Mononuclear cell (primary cell): ENCODE measurements around the gene HDDC3. TPM values are rescaled to one million over a fixed set of nuclear protein-coding genes. Genes with fewer than 3 reads are reported as not detected.
"Not testable (repeated sequence)": the region's sequence is repeated elsewhere in the genome, so short reads cannot be mapped to it uniquely, and the experiment has no call there.

Source experiments
- H3K27me3 ChIP-seq: 2 replicates; pipeline ENCODE4 v1.6.0; 2011; ENCODE audit warnings: low read length, control low read depth; ENCODE audit not compliant: insufficient read depth
- H3K4me1 ChIP-seq: 2 replicates; pipeline ENCODE4 v1.5.1; 2011; ENCODE audit warnings: mild to moderate bottlenecking, low read length, control low read depth; ENCODE audit not compliant: insufficient read depth
- H3K4me3 ChIP-seq: 2 replicates; pipeline ENCODE4 v1.5.1; 2011; ENCODE audit warnings: mild to moderate bottlenecking, low read length, moderate library complexity
- H3K9me3 ChIP-seq: 2 replicates; pipeline ENCODE4 v1.5.1; 2011; ENCODE audit warnings: low read depth, mild to moderate bottlenecking, control low read depth, low read length
- total RNA-seq: library from RNA; depleted of rRNA; stranded (reverse); fragments of >200 nt; gene quantifications from one replicate; pipeline ENCODE4 v1.2.3, GENCODE V29; 2012

The HDDC3 gene
- total RNA-seq, 1 donor: 5.0 TPM

DNA sequence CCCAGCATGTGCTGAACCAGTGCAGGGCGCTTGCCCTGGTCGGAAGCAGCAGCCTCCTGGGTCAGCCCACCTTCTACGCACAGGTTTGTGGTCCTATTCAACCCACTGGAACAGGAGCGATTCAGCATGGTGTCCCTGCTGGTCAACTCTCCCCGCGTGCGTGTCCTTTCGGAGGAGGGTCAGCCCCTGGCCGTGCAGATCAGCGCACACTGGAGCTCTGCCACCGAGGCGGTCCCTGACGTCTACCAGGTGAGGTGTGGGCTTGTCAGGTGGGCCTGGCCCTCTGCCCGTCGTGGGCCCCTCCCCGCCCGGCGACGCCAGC is 21.1 kb downstream of the HDDC3 start:
- Histone ChIP-seq H3K4me1 (peaks cover 37% of the 10 kb centered on the region), H3K9me3 (no peaks in the 10 kb centered on the region), H3K27me3 (no peaks in the 10 kb centered on the region), H3K4me3 (no peak overlapping the region)

DNA sequence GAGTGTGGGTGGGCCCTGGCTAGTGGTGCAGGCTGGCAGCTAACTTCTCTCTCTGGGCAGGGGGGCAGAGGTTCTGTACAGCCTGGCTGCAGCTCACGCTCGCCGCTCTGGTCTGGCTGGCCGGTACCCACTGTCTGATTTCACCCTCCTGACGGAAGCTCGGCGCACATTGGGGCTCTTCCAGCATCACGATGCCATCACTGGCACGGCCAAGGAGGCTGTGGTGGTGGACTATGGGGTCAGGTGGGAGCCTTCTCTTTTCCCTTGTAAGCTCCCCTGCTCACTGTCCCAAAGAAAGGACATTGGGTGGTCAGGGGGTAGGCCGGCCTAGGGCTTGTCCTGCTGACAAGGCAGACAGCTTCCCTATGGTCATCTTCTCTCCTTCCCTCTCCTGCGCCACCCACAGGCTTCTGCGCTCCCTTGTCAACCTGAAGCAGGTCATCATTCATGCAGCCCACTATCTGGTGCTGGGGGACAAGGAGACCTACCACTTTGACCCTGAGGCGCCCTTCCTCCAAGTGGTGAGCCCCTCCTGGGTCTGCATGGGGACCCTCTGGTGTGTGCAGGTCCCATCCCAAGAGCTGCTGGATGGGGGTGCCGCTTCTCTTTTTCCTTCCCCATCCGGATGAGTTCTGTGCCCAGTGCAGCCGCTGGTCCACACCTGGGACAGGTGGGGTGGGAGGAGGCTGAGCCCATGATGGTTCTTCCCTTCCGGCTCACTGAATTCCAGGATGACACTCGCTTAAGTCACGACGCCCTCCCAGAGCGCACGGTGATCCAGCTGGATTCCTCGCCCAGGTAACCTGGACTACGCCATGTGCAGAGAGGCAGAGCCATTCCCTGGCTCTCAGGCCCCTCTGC is 21.7 kb downstream of the HDDC3 start:
- Histone ChIP-seq H3K4me3 (no peak overlapping the region), H3K4me1 (peaks cover 31% of the 10 kb centered on the region), H3K9me3 (no peaks in the 10 kb centered on the region), H3K27me3 (no peaks in the 10 kb centered on the region)

DNA sequence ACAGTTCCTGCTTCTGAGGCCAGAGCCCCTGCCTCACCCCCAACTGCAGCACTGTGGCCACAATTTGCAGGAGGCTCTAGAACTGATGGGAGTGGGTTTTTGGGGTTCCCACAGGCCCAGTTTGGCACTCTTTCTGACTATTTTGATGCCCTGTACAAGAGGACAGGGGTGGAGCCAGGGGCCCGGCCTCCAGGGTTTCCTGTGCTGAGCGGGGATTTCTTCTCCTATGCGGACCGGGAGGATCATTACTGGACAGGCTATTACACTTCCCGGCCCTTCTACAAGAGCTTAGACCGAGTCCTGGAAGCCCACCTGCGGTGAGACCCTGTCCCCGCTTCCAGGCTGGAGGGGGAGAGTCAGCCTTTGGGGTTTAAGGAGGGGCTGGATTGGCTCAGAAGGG is 22.4 kb downstream of the HDDC3 start:
- Histone ChIP-seq H3K4me1 (peaks cover 24% of the 10 kb centered on the region), H3K9me3 (no peaks in the 10 kb centered on the region), H3K4me3 (no peak overlapping the region), H3K27me3 (no peaks in the 10 kb centered on the region)

DNA sequence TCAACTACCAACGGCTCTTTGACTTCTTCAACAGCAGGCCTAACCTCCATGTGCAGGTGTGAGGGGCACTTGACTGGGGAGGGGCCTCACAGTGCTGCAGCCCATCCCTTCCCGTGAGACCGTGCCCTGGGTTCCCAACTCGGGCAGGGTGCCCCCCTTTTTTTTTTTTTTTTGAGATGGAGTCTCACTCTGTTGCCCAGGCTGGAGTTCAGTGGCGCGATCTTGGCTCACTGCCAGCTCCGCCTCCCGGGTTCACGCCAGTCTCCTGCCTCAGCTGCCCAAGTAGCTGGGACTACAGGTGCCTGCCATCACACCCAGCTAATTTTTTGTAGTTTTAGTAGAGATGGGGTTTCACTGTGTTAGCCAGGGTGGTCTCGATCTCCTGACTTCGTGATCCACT is 22.9 kb downstream of the HDDC3 start:
- H3K9me3 ChIP-seq, H3K4me3 ChIP-seq, H3K27me3 ChIP-seq: not testable (repeated sequence)
- H3K4me1 ChIP-seq: peaks cover 19% of the 10 kb centered on the region

DNA sequence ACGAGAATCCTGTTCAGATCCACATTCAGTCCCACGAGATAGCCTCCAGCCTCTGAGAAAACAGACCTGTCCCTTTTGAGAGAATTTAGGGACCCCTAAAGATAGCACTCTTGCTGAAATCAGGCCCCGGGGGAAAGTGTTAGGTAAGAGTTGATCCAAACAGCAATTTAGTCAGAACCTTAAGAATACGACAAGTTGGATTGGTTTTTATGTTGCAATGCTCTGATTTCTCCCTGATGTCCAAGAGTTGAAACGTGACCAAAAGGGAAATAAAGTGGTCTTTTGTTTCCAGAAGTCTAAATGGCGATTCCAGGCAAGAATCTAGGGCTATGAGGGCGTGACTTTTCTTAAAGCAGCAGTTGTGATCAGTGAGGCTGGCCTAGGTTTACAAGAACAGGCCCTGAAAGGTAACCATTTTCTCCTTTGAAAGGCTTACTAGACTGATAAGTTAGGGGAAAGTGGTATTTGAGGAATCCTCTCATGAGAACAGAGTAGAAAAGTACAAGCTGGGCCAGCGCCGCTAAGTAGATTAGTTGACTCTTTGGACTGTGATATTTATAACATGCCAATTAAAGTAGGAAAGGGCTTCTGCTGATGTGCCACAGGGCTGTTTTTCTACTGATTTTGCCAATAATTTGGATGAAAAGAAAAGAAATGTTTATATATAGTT is 24.4 kb downstream of the HDDC3 start:
- Histone ChIP-seq H3K27me3 (no peaks in the 10 kb centered on the region), H3K4me1 (peaks cover 15% of the 10 kb centered on the region), H3K9me3 (no peaks in the 10 kb centered on the region), H3K4me3 (no peak overlapping the region)

DNA sequence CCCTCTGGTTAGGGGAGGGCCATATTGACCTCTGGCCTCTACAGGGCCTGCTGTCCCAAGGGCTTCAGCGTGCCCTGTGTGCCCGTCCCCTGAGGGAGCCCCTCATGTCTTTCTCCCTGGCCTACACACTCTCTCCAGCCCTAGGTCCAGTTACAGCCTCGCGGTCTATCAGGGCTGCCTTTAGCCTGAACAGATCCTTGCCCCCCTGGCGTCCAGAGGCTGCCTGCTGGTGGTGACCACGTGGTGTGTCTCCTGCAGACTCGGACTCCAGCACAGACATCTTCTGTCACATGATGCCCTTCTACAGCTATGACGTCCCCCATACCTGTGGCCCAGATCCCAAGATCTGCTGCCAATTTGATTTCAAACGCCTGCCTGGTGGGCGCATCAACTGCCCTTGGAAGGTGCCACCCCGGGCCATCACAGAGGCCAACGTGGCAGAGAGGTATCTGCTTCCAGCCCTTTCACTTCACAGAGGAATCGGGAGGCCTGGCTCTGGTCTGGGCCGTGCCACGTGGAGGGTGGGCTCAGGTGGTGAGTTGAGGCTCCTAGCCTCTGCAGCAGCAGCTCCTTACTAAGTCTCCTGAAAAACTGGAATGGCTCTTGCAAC is 25.2 kb downstream of the HDDC3 start:
- no peak overlapping the region for H3K4me3 ChIP-seq
- H3K27me3 ChIP-seq: no peaks in the 10 kb centered on the region
- H3K9me3 ChIP-seq: no peaks in the 10 kb centered on the region
- H3K4me1 ChIP-seq: peaks cover 10% of the 10 kb centered on the region

DNA sequence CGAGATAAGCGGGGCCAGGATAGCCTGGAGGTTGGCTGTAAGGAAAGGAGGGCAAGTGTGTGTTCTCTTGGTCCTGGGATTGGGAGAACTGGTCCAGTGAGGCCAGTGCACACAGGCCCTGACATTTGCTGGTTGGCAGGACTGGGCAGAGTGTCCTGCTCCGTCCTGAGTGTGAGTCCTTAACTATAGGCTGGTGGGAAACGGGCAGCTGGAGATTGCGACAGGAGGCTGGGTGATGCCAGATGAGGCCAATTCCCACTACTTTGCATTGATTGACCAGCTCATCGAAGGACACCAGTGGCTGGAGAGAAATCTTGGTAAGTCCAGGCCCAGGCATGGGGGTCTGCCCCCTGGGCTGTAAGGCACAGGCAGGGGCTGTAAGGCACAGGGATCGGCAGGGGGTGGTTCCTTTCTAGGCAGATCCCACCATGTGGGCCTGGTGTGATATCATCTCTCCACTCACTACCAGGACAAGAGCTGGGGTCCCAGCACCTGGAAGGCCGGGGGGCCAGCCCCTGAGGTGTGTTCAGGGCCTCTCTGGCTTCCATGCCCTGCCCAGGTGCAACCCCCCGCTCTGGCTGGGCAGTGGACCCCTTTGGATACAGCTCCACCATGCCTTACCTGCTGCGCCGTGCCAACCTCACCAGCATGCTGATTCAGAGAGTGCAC is 26.0 kb downstream of the HDDC3 start:
- Histone ChIP-seq H3K9me3 (no peaks in the 10 kb centered on the region), H3K27me3 (no peaks in the 10 kb centered on the region), H3K4me1 (peaks cover 19% of the 10 kb centered on the region), H3K4me3 (no peak overlapping the region)

DNA sequence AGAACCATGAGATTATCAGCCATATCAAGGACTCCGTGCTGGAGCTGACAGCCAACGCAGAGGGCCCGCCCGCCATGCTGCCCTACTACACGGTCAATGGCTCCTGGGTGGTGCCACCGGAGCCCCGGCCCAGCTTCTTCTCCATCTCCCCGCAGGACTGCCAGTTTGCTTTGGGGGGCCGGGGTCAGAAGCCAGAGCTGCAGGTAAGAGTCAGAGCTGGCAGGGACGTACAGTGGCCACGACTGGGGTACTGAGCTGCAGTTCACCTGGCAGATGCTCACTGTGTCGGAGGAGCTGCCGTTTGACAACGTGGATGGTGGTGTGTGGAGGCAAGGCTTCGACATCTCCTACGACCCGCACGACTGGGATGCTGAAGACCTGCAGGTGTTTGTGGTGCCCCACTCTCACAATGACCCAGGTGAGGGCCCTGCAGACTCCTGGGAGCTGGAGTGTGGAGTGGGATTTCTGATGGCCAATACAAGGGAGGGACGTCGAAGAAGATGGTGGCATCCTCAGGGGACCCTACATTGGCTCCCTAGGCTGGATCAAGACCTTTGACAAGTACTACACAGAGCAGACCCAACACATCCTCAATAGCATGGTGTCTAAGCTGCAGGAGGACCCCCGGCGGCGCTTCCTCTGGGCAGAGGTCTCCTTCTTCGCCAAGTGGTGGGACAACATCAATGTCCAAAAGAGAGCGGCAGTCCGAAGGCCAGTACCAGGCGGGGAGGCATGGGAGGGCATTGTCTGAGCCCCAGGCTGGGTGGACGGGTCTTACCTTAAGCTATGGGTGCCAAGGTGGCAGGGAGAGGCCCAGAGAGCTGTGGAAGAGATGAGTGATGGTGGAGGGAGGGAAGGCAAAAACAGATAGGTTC is 26.8 kb downstream of the HDDC3 start:
- Histone ChIP-seq H3K4me3 (no peak overlapping the region), H3K4me1 (peaks cover 19% of the 10 kb centered on the region), H3K27me3 (no peaks in the 10 kb centered on the region), H3K9me3 (no peaks in the 10 kb centered on the region)

DNA sequence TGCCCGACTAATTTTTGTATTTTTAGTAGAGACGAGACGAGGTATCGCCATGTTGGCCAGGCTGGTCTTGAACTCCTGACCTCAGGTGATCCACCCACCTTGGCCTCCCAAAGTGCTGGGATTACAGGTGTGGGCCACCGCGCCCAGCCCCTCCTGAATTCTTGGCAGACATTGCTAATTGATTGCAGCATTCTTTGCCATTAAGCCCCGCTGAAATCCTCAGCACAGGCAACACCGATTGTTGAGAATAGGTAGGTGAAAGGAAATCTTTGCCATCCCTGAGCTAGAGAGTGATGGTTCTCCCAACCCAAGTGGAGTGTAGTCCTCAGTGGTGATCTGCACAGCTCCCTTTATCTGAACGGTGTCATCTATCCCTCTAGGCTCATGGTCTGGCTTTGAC is 27.6 kb downstream of the HDDC3 start:
- no peak overlapping the region for H3K4me3 ChIP-seq
- H3K9me3 ChIP-seq: no peaks in the 10 kb centered on the region
- H3K4me1 ChIP-seq: peaks cover 19% of the 10 kb centered on the region

DNA sequence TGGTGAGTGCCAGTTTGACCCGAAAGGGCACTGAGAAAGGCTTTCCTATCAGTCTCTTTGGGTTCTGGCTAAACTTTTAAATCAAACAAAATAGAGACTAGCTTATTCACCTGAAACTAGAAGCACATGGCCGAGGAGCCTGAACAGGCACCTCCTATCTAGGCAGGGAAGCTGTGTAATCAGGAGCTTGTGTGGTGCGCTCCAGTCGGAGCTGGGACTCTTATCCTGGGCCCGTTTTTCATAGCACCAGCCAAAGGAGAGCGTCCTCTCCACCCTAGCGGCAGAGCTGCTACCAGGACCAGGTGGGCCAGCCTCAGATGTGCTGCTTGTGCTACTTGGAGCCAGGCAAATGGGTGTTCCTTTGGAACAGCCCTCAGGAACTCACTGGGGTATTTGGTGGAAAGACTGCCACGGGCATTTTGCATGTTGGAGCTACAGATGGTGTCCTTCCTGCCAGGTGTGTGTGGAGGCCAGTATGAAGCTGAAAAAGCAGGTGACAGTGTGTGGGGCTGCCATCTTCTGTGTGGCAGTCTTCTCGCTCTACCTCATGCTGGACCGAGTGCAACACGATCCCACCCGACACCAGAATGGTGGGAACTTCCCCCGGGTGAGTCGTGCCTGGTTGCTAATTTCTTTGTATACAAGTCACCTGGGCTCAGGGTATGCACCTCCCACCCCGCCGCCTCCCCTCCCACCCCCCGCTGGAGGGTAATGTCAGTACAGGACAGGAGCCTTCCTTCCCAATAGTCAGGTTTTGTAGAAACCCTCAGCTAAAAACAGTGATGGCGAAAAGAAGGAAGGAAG is 28.4 kb downstream of the HDDC3 start:
- Histone ChIP-seq H3K4me1 (peaks cover 19% of the 10 kb centered on the region), H3K9me3 (no peaks in the 10 kb centered on the region), H3K4me3 (peak overlapping the region; percentile 71), H3K27me3 (no peaks in the 10 kb centered on the region)

More for the DNA sequence above, 27.6 kb downstream of the HDDC3 start:
- no peaks in the 10 kb centered on the region for H3K27me3 ChIP-seq

DNA sequence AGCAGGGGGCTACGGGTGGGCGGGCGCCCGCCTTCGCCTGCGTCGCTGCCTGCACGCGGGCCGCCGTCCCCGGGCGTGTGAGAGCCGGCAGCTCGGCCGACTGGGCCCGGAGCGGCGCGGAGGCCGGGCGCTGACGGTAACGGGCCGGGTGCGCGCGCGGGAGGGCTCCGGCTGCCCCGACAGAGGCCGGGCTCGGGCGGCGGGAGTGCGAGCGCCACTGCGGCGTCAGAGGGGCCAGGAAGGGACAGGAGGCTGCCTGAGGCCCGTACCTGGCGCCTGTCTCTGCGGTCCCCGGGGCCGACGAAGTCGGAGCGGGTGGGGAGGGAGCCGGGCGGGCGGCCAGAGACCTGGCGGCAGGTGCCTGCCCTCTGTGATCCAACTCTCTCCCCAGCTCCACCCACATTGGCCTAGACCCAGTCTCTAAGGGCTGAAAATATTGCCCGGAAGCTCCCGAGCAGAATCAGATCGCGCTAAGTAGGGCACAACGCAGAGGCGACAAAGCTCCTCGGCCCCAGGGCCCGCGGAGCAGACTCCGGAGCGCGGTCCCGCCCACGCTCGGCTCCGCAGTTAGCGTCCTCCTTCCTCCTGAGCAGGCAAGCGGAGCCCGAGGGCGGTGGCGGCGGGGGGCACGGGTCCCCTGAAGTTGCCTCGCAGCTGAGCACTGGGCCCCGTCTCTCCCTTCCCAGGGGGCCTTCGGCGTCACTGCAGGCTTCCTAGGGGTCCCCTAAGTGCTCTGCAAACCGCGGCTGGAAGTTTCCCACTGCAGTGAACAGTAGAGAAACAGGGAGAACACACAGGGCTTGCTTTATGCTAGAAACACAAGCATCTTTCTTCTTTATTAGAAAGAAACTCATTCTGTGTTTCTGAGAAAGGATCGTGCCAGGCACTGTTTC is 29.3 kb downstream of the HDDC3 start, which contains the start of gene MAN2A2:
Gene MAN2A2, plus strand, starts transcription at position 463 of the 893 bp plus-strand sequence. CDS start 906 bp downstream, outside the sequence.
- Histone ChIP-seq H3K4me1 (peaks cover 19% of the 10 kb centered on the region), H3K9me3 (no peaks in the 10 kb centered on the region), H3K4me3 (peak within 1 kb of the TSS; percentile 71), H3K27me3 (no peaks in the 10 kb centered on the region)

DNA sequence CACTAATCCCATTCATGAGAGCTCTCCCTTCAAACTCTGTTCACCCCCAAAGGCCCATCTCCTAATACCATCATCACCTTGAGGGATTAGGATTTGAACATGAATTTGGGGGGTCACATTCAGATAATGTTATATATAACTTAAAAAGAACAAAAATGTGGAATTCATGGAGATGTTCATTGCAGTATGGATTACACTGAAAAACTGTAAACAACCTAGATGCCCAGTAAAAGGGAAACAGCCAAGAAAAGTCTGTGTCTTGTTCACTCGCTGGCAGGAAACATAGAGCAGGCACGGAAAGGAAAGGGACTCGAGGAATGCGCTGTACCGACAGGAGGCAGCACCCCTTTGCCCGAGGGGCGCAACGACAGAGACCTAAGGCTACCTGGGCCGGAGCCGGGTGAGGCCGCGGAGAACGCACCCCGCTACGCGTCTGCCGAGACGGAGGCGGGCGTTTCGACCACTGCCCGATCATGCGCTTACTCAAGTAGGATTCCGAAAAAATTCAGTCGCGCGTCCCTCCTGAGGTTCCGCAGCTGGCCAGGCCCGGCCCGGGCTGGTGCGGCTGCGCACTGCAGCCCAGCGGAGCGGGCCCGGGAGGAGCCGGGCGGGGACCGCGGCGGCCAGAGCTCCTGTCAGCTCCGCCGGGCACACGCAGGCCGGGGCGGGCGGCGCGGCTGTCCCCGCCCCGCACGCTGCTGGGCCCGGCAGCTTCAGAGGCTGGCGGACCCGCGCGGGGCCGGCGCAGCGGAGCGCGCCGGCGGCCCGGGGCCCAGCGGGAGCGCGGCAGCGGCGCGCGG is 30.1 kb downstream of the HDDC3 start:
- Histone ChIP-seq H3K9me3 (no peaks in the 10 kb centered on the region), H3K4me3 (peak overlapping the region; percentile 71), H3K27me3 (no peaks in the 10 kb centered on the region), H3K4me1 (peaks cover 19% of the 10 kb centered on the region)
